OCI-LY7 (cell line): ENCODE measurements around the gene SHISAL2A. TPM values are rescaled to one million over a fixed set of nuclear protein-coding genes. Genes with fewer than 3 reads are reported as not detected.

Experiments used
- BruUV-seq: library from RNA; stranded (reverse); fragments of 400-500 nt; replicated peaks from 2 replicates; lab custom pipeline; 2021; lab: Mats Ljungman, UMichigan
- CTCF ChIA-PET: fragments of 300-600 bp; sonication (Branson Sonifier 250); formaldehyde crosslinking; loops from one replicate; lab custom pipeline; 2022; ENCODE audit warnings: antibody characterized with exemption; ENCODE audit not compliant: unreplicated experiment; lab: Charles Lee
- POLR2A ChIA-PET: fragments of 300-600 bp; sonication (Branson Sonifier 250); formaldehyde crosslinking; loops from one replicate; lab custom pipeline; 2022; ENCODE audit warnings: antibody characterized with exemption; lab: Charles Lee
- DNase-seq: peaks from one replicate; pipeline ENCODE4 v3.0.0-alpha.2; 2015; ENCODE audit warnings: low spot score
- H2AFZ ChIP-seq: fragments of 200-600 bp; sonication (generic), shearing (Covaris generic); 2 replicates; pipeline ENCODE4 v1.6.1; 2014; ENCODE audit warnings: mild to moderate bottlenecking, antibody characterized with exemption, low read length, moderate library complexity
- H3K27ac ChIP-seq: fragments of 200-600 bp; sonication (generic); 2 replicates; pipeline ENCODE4 v1.5.1; 2014; ENCODE audit warnings: mixed run types, low read depth, mild to moderate bottlenecking, moderate library complexity, low read length, inconsistent platforms; ENCODE audit not compliant: poor library complexity, severe bottlenecking
- H3K36me3 ChIP-seq: fragments of 200-600 bp; sonication (generic); 2 replicates; pipeline ENCODE4 v1.6.1; 2014; ENCODE audit warnings: mild to moderate bottlenecking, antibody characterized with exemption, low read length, moderate library complexity, mixed read lengths; ENCODE audit not compliant: insufficient read depth
- H3K4me1 ChIP-seq: fragments of 200-600 bp; sonication (generic); 2 replicates; pipeline ENCODE4 v1.5.1; 2014; ENCODE audit warnings: mild to moderate bottlenecking, low read length; ENCODE audit not compliant: insufficient read depth, poor library complexity, severe bottlenecking
- H3K4me2 ChIP-seq: fragments of 200-600 bp; sonication (generic); 2 replicates; pipeline ENCODE4 v1.6.1; 2014; ENCODE audit warnings: mild to moderate bottlenecking, low read length
- H3K4me3 ChIP-seq: fragments of 200-600 bp; sonication (generic); 2 replicates; pipeline ENCODE4 v1.5.1; 2014; ENCODE audit warnings: mild to moderate bottlenecking, low read depth, low read length; ENCODE audit not compliant: poor library complexity, severe bottlenecking
- H3K79me2 ChIP-seq: fragments of 200-600 bp; sonication (generic); 2 replicates; pipeline ENCODE4 v1.6.1; 2016; ENCODE audit warnings: low read depth, mild to moderate bottlenecking, low read length, moderate library complexity, mixed read lengths; ENCODE audit not compliant: insufficient read depth
- H3K9me2 ChIP-seq: fragments of 200-600 bp; sonication (generic); 2 replicates; pipeline ENCODE4 v1.6.1; 2016; ENCODE audit warnings: mild to moderate bottlenecking, low read length, mixed read lengths; ENCODE audit not compliant: insufficient read depth
- H3K9me3 ChIP-seq: fragments of 200-600 bp; sonication (generic); 2 replicates; pipeline ENCODE4 v1.6.1; 2014; ENCODE audit warnings: mild to moderate bottlenecking, mixed run types, low read length, mixed read lengths
- H4K20me1 ChIP-seq: fragments of 200-600 bp; sonication (generic); 2 replicates; pipeline ENCODE4 v1.6.1; 2014; ENCODE audit warnings: mild to moderate bottlenecking, antibody characterized with exemption, low read length, moderate library complexity, mixed read lengths; ENCODE audit not compliant: insufficient read depth
- CTCF ChIP-seq: fragments of 200-600 bp; sonication (generic); conservative IDR thresholded peaks from 2 replicates; pipeline ENCODE4 v1.5.1; 2014; ENCODE audit warnings: mild to moderate bottlenecking, antibody characterized with exemption, low read length, moderate library complexity, mixed read lengths
- EZH2phosphoT487 ChIP-seq: fragments of 200-600 bp; sonication (generic); IDR thresholded peaks from 2 replicates; pipeline ENCODE4 v1.6.1; 2018; ENCODE audit warnings: low read depth, borderline replicate concordance, mild to moderate bottlenecking, mixed run types, antibody characterized with exemption, low read length, moderate library complexity, mixed read lengths
- intact Hi-C: fragments of 100-400 bp; cut with micrococcal nuclease; formaldehyde crosslinking; loops from one replicate; pipeline ENCODE4 v1.10.0; 2022; ENCODE audit not compliant: unreplicated experiment
- total RNA-seq, 2 experiments: library from RNA; depleted of rRNA in 1 of 2; stranded (reverse); fragments of >200 nt in 1 of 2; shearing (Covaris generic) in 1 of 2; gene quantifications; 2 replicates each; pipeline ENCODE4 v1.2.3, GENCODE V29; 2014 to 2022

SHISAL2A gene
- total RNA-seq, 2 experiments from 2014 or later, result 0.27 to 0.69 TPM

GRCh38 chr1:52621950-52622349 is 11.0 kb upstream of the SHISAL2A start:
- DNase-seq, result no peak
- Histone ChIP-seq H3K4me1 (no peaks in the 10 kb centered on the region), H2AFZ (no peak overlapping the region), H3K9me3 (peaks cover 17% of the 10 kb centered on the region), H3K27ac (no peak overlapping the region), H3K9me2 (no peaks in the 10 kb centered on the region), H4K20me1 (no peaks in the 10 kb centered on the region), H3K79me2 (no peaks in the 10 kb centered on the region), H3K4me3 (no peak overlapping the region), H3K36me3 (no peaks in the 10 kb centered on the region), H3K4me2 (no peak overlapping the region)
- no TSS peak for BruUV-seq
- CTCF ChIA-PET, result no interaction called here
- intact Hi-C loops, result no loop called here
- no peak for TF ChIP-seq CTCF
- no peak for TF ChIP-seq EZH2phosphoT487
- POLR2A ChIA-PET, result no interaction called here

- CTCF ChIA-PET, result no interaction called here
- Histone ChIP-seq H3K9me3 (peaks cover 17% of the 10 kb centered on the region), H3K9me2 (no peaks in the 10 kb centered on the region), H2AFZ (no peak overlapping the region), H3K4me3 (no peak overlapping the region), H3K79me2 (no peaks in the 10 kb centered on the region), H3K27ac (no peak overlapping the region), H3K4me2 (no peak overlapping the region), H3K4me1 (peaks cover 3% of the 10 kb centered on the region), H4K20me1 (no peaks in the 10 kb centered on the region), H3K36me3 (no peaks in the 10 kb centered on the region)
- no peak for DNase-seq
- POLR2A ChIA-PET, result interaction anchor here (0.6 to 1.7 kb wide), 2 partner anchors 10 to 167 kb away, joined by 5 to 11 read pairs; no protein-coding TSS in a partner anchor
- no TSS peak for BruUV-seq
- no peak for TF ChIP-seq EZH2phosphoT487
- TF ChIP-seq CTCF, result no peak
- intact Hi-C loops, result no loop called here
Measured at GRCh38 chr1:52623812-52624211, 9.2 kb upstream of the SHISAL2A start.

GRCh38 chr1:52627028-52627427 is 5.9 kb upstream of the SHISAL2A start:
- H3K4me2 ChIP-seq, result no peak overlapping the region

More at GRCh38 chr1:52627028-52627427, 5.9 kb upstream of the SHISAL2A start:
- Histone ChIP-seq H4K20me1 (no peaks in the 10 kb centered on the region), H3K9me3 (peaks cover 17% of the 10 kb centered on the region), H3K79me2 (no peaks in the 10 kb centered on the region), H3K9me2 (no peaks in the 10 kb centered on the region), H3K27ac (no peak overlapping the region), H2AFZ (no peak overlapping the region), H3K36me3 (no peaks in the 10 kb centered on the region), H3K4me3 (no peak overlapping the region), H3K4me1 (peaks cover 16% of the 10 kb centered on the region)
- intact Hi-C loops, result no loop called here
- CTCF ChIA-PET, result no interaction called here
- no peak for DNase-seq
- POLR2A ChIA-PET, result interaction anchor here (0.7 to 3.7 kb wide), 2 partner anchors 9 to 1177 kb away, joined by 8 to 16 read pairs; no protein-coding TSS in a partner anchor
- no TSS peak for BruUV-seq
- TF ChIP-seq EZH2phosphoT487 (no peak), CTCF (no peak)
